ENCODE measurements around the gene SHB.

SHB gene

DNA sequence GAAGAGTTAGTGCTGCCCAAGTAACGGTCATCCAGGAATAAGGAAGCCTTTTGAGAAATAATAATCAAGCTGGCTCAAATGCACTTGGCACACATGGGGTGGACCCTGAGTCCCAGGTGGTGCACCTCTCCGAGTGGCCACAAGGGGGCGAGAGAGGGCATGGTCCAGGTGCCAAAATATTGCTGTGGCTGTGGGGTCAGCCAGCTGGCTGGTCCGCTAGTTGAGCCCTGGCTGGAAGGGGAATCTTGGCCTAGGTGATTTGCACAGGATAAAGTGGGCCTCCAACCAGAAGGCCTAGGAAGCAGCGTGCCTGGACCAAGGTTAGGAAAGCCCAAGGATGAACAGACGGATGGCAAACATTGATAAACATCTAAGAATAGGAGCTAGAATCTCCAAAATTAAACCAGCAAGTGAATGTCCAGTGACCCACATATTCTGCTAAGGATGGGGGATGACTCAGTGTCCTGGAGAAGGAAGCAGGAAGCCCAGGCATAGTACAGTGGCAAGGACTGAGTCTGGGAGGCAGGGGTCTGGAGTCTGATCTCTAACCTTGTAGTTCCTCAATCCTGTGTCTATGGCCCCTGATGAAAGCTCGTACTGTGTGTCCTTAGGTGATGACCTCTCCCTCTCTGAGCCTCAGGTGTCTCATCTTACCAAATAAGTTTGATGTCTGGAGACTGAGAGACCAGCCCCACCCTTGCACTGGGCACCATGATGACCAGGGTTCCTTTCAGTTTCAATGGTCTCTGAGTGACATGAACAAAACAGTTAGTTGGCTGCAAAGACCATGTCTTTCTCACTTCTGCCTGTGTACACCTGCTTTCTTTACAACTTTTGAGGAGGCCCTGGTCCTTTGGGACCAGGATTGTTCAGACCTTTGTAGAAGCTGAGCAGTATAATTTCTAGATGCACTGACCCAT is 19.2 kb upstream of the SHB start:
- FAIRE-seq (peak; percentile 91), DNase-seq (ENCODE audit: insufficient read length, low spot score) (peak; percentile 54)

DNA sequence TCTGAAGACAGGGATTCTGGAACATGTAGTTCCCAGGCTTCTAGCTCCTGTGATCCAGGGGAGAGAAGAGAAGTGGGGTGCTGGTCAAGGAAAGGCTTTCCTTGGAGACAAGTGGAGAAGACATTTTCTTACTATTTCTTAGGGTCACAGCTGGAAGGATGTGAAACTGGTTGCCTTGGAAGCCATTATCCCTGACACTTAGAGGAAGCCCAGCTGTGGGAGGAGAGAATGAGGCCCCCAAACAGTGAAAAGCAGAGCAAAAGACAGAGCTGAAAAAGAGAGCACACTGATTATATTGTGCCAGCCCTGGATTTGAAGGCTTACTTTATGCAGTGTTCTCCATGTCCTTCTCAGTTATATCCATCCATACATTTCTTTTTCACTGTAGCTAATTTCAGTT is 17.5 kb upstream of the SHB start:
- FAIRE-seq (no peak), DNase-seq (ENCODE audit: insufficient read length, low spot score) (no peak)

DNA sequence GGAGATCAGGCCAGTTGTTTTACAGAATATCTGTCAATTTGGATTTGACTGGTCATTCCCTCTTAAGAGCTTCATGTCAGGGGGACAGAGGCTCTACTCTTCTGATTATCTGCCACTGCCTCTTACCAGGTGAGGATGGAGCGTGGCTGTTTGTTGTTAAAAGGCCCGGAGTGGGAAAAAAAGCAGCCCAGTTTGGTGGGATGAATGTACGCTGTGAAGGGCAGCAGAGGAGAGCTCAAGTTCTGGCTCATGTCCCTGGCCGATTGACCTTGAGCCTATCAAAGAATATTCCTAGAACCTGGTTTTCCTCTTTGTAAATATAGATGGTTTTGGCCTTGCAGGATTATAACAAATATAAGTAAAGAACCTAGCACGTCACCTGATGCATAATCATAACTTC is 16.3 kb upstream of the SHB start:
- no peak for FAIRE-seq
- no peak for DNase-seq (ENCODE audit: insufficient read length, low spot score)

DNA sequence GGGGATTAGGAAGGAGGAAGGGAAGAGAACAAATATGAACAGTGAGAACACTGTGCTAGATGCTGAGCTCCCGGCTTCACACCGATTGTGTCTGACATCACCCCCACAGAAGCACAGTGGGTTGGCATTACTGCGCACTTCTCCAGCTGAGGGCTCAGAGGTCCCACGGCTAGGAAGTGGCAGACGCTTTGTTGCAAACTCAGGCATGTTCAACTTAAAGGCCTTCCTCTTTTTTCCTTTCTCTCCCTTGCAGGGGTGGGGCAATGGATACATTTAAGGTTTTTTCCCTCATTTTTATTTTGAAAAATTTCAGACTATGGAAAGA is 15.5 kb upstream of the SHB start:
- FAIRE-seq (no peak), DNase-seq (ENCODE audit: insufficient read length, low spot score) (no peak)

DNA sequence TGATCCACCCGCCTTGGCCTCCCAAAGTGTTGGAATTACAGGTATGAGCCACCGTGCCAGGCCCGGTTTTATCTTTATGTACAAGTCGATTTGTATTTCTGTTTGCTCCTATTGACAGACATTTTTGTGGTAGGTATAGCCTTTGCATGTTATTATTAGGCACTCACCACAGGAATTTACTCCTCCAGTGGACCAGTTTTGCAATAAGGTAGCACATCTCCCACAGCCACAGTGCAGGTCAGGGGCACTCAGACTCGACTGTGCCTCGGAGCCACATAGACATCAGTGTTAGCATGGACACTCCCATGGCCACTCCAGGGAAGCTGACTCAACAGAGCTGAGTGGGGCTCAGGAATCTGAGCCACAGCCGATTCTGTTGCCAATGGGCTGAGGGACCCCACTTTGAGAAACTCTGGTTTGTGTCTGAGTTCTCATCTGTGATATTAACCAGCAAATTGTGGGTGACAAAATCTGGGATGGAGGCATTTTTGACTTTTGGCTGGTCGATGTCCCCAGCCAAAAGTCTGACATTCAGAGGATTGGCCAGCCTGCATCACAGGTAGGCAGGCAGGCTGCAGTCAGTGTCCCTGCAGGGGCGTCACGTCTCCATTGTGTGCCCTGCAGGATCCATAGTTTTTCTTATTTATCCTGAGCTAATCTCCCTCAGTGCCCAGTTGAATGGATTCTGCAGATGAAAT is 15.0 kb upstream of the SHB start:
- no peak for DNase-seq (ENCODE audit: insufficient read length, low spot score)
- FAIRE-seq: no peak

DNA sequence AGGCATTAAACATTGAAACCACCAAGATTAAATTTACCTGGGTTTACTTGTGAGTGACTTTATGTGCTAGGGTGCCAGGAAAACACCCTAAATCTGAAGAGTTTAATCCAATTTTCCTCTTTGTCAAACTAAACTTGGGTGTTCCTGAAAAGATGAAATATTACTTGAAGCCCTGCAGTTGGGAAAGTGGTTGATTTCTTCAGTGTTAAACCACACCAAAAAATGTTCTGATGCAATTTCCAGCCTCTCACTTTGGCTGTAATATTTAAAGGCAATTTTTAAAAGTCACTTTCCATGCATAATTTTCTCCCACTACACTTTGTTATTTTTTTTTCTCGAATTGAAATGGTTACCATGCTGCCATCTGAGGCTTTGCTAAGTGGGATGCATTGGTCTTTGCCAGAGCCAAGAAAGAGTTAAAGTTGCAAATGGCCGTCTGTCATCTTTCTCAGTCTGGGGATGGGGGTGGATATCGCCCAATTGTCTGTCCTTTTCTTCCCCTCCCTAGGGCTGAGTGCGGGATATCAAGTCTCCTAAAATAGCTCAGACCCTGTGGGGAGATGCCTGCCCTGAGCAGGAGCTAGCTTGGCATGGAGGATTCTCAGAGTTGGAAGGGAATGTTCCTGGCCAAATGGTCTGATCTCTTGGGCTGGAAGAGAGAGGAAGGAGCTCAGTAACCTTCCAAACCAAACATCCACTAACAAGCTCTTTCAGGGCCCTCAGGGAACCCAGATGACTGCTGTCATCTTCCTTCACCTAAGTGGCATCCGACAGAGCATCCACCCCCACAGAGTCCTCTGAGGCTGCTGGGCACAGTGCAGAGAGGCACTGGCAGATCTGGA is 13.6 kb upstream of the SHB start:
- DNase-seq (ENCODE audit: insufficient read length, low spot score): no peak
- no peak for FAIRE-seq

DNA sequence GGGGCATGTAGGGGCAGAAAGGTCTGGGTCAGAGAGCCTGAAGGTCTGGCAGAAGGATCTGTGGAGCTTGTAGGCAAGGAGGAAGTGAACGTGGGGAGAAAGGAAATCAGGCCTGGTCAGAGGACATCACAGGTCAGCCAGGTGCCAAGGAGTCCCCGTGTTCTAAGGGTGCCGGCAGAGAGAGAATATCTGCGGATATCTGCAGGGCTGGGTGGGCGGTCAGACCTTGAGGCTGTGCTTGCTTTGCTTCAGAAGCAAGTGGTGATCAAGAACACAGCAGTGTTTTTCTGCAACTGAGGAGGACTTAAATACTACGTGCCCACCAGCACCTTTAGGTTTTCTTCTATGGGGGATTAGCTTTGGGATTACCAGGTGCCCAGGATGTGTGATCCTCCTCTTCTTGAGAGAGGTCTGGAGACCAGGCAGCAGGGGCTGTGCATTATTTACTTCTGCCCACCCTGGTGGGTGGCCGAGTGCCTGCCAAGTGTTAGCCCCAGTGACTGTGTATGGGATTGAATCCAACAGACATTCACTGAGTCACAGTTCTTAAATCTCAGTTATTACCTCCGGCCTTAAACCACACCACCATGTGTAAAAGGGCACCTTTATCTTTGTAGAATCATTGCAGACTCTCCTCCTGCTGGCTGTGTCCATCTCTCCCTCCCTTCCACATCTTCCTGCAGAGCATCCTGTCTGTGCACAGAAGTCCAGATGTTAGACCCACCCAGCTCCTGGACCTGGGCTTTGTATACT is 12.5 kb upstream of the SHB start:
- FAIRE-seq (no peak), DNase-seq (ENCODE audit: insufficient read length, low spot score) (no peak)

DNA sequence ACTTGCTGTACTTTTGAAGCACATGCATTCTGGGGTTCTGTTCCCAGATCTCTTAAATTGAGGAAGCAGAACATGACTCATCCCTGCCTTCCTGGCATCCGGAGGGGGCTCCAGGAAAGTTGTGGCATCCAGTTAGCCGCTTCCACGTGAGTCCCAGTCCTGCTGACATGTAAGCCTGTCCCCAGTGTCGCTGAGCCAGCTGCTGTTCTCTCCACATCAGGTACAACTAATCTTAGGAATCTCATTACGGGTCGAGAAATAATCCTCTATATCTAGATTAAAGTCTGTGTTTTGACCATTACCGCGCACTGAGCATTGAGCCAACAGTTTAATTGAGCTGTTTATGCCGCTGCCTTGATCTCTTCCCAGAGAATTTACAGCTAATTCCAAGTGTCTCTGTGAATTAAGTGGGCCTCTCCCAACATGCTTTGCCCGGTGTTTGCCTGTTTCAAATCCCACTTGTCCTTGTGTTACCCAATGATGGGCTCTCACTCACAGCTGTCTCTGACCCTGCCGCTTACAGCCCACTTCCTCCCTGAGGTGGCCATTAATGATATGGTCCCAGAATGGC is 10.5 kb upstream of the SHB start:
- DNase-seq (ENCODE audit: insufficient read length, low spot score) (no peak), FAIRE-seq (no peak)

DNA sequence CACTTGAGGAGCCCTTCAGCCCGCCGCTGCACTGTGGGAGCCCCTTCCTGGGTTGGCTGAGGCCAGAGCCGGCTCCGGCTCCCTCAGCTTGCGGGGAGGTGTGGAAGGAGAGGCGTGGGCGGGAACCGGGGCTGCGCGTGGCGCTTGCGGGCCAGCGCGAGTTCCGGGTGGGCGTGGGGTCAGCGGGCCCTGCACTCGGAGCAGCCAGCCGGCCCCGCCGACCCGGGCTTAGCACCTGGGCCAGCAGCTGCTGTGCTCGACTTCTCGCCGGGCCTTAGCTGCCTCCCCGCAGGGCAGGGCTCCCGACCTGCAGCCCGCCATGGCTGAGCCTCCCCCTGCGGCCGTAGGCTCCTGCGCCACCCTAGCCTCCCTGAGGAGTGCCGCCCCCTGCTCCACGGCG is 6.2 kb upstream of the SHB start:
- DNase-seq (ENCODE audit: insufficient read length, low spot score) (no peak), FAIRE-seq (no peak)

DNA sequence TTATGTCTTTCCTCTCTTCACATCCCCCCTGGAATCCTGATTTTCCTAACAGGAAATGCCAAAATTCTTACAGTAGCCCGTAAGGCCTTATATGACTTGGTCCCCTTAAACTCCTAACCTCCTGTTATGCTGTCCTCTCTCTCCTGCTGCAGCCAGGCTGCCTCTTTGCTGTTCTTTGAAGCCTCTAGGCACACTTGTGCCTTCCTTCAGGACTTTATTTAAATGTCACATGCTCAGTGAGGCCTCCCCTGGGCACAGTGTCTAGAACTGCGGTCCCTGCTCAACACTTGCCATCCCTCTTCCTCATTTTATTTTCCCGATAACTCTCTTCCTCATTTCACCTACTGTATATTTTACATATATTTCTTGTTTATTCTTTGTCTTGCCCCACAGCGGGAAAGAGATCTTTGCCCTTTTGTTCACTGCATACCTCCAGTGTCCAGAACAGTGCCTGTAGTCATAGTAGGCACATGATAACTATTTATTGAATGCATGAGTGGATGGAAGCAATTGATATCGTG is 5.5 kb upstream of the SHB start:
- no peak for FAIRE-seq
- no peak for DNase-seq (ENCODE audit: insufficient read length, low spot score)

DNA sequence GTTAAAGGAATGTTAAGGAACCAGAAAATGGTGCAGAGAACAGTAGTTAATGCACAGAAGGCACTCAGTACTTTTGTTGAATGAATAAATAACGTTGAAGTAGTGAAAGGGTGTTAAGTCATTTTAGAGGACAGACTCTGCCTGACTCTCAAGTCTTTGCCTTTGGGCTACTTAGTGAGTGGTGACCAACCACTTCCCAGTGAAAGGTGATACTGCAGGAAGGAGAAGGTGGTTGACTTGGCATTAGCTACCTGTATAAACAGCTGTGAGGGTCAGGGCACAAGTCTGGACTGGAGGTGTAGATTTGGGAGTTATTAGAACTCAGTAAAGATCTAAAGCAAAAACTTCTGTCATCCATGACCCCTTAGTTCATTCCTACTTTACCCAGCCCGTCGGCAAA is 4.9 kb upstream of the SHB start:
- FAIRE-seq: no peak
- no peak for DNase-seq (ENCODE audit: insufficient read length, low spot score)

DNA sequence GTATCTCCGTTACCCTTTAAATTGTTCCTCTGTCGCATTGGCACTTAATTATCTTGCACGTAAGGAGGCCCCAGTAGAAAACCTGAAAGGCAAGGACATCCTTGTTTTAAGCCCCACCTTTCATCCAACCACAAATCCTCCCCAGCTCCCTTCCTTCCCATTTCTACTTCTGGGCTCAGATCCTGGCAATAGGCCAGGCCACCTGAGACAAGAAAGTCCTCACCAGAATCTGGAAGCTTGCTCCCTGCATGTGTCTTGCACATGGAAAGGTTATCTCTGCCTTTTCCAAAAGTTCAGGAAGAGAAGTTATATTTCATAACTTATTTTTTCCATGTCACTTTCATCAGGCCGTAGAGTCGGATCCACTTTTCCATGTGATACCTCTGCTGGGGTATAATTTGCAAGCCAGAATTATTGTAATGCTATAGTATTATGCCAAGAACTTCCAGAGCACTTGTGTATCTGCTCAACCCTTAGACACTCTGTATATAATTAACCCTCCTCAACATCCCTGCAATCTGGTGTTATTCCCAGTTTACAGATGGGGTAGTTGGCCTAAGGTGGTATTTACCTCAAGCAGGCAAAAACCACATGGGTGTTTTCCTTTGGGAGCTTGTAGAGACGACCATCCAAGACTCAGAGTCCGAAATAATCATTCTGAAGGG is 2.6 kb upstream of the SHB start:
- DNase-seq (ENCODE audit: insufficient read length, low spot score): no peak
- no peak for FAIRE-seq

DNA sequence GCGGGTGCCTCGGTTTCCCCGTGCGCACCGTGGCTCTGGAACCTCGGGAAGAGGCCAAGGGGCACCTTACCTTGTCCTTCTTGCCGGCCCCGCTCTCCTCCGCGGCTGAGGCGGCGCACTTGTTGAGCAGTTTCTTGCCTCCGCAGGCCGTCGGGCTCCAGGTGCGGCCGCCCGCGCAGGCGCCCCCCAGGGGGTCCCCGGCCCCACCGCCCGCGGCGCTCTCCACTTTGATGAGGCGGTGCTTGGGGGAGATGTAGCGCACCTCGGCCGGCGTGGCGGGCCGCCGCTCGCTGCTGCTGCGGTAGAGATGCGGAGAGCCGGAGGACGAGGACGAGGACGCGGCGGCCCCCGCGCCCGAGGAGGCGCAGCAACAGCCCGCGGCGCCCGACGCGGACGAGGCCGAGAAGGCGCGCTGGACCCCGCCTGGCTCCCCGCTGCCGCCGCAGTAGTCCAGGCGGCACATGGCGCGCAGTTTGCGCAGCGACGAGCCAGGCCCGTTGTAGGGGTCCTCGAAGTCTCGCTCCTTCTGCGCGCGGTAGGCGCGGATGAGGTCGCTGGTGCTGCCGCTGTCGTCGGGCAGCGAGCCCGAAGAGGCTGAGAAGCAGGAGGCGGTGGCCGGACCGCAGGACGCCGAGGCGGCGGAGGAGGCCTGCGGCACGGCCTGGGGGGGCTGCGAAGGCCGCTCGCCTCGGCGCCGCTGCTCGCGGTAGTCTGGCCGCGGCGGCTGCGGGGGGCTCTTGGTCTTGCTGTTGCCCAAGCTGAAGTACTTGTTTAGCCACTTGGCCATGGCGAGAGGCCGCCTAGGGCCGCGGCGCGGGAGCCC is 957 bp downstream of the SHB start:
- no peak for FAIRE-seq

DNA sequence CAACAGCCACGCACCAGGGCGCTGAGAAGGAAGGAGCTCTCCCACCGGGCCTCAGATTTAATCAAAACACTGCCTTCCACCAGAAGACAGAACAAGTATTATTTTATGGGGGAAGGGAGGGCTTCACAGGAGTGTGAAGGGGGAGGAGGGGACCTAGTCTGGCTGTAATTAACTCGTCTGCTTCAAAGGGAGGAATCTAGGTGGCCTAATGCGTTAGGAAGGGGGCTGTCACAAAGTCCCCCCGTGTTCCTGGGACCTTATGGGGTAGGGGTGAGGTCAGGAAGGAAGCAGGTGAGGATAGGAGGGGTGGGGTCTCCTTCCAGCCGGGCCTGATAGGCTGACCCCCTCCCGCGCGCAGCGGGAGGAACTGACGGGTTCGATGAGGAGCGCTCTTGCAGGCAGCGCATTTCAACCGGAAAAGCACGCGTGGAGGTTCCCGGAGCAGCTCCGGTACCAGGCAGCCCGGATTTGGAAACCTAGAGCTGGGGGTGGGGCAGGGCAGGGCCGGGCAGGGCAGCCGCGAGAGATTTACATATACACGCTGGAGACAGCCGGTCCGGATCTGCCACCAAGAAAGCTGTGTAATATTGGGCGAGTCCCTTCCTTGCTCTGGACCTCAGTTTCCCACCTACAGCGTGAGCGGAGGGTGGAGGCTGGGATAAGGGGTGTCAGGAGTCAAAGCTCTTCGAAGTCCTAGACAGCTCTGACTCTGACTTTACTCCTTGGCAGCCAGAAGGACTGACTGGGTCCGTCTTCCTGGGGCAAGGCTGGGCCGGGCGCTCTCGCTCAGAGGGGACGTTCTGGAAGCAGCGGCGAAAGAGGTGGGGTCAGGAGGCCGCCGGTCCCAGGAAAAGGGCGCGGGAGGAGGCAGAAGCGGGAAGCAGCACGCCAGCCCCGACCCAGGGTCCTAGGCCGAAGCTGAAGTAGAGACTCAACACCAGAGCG is 1.8 kb downstream of the SHB start:
- DNase-seq (ENCODE audit: insufficient read length, low spot score): no peak
- no peak for FAIRE-seq

More for the DNA sequence above, 957 bp downstream of the SHB start:
- DNase-seq (ENCODE audit: insufficient read length, low spot score): no peak

DNA sequence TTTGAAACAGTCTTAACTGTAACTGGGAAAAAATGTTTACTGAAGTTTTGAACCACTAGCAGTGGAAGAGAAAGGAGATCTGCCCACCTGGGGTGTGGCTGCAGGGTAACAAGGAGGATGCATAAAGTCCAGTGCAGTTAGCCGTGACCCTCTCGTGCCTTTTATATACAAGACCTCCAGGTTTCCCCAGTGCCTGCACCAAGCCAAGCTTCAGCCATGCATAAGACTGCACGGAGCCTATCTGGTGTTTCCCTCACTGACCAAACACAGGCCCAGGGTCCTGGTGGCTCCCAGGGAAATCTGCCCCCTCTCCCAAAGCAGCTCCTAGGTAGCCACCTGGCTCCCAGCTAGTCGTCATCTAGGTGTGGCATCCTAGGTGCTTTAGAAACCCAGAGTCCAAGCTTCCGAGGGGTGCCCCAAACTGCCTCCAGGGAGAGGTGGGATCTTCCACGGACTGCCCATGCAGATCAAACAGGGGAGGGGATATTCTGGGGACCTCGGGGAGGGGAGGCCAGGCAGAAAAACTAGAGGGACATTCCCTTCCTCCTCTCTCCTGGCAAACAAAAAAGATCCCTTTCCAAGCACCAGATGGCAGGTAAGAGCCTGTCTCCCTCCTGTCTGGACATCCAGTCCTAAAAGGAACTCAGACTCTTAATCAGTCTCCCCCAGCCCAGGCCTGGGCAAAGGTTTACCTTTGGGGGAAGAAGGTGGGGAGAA is 2.7 kb downstream of the SHB start:
- FAIRE-seq: no peak
- no peak for DNase-seq (ENCODE audit: insufficient read length, low spot score)

DNA sequence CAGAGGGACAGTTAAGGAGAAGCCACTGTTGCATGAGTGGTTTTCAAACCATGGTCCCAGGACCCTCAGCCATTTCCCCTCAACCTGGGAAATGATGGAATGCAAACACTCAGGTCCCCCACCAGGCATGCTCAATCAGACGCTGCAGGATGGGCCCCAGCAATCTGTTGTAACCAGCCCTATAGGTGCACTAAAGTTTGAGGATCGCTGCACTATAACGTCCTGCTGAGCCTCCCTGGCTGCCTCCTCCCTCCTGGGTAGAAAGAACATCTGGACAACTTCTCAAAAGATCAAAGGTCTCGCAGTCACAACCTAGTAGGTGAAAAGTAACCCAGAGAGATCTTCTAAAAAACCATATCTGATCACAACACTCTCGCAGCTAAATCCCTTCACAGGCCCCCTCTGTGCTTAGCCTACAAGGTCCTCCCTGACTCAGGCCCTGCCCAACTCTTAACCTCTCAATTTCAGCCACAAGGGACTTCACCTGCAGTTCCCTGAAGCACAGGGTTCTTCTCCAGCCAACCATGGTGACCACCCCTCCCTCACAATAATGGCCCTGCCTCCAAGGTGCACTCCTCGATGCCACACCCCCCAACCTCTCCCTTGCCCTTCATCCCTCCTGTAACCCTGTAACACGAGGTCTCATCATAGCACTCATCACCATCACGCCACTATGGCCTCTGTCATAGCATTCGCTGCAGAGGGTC is 3.5 kb downstream of the SHB start:
- no peak for DNase-seq (ENCODE audit: insufficient read length, low spot score)
- FAIRE-seq: peak; percentile 86

Measured in GM19239 (cell line).